DND-41 (cell line): ENCODE data around the gene BBS4.

Experiments
- ATAC-seq: fragments of 200-7000 bp; cut with Tn5 transposase; 3 replicates; pipeline ENCODE4 v1.9.1; 2021; ENCODE audit warnings: low read depth; ENCODE audit not compliant: insufficient read depth
- DNase-seq: peaks from one replicate; pipeline ENCODE4 v3.0.0-alpha.2; 2020
- H2AFZ ChIP-seq: 2 replicates; pipeline ENCODE4 v1.6.0; 2012; ENCODE audit warnings: low read depth, low read length
- H3K27ac ChIP-seq: 2 replicates; pipeline ENCODE4 v1.5.1; 2012; ENCODE audit warnings: low read length, inconsistent platforms
- H3K27me3 ChIP-seq: fragments of 200-600 bp; sonication (generic); 2 replicates; pipeline ENCODE4 v1.6.0; 2012; ENCODE audit warnings: low read length, mild to moderate bottlenecking, inconsistent platforms; ENCODE audit not compliant: insufficient read depth, poor library complexity
- H3K36me3 ChIP-seq: 2 replicates; pipeline ENCODE4 v1.5.1; 2012; ENCODE audit warnings: low read length, inconsistent platforms; ENCODE audit not compliant: insufficient read depth
- H3K4me1 ChIP-seq: 2 replicates; pipeline ENCODE4 v1.5.1; 2012; ENCODE audit warnings: mild to moderate bottlenecking, low read length; ENCODE audit not compliant: insufficient read depth
- H3K4me2 ChIP-seq: 2 replicates; pipeline ENCODE4 v1.6.0; 2012; ENCODE audit warnings: mild to moderate bottlenecking, moderate library complexity, low read length, inconsistent platforms; ENCODE audit not compliant: insufficient read depth
- H3K4me3 ChIP-seq, 2 experiments: fragments of 200-600 bp in 1 of 2; shearing (Covaris generic) in 1 of 2; 2 replicates each; pipeline ENCODE4 v1.5.1; 2012 to 2016; ENCODE audit warnings: inconsistent platforms in 2 of 2, low read length in 2 of 2, mild to moderate bottlenecking in 2 of 2, low read depth in 1 of 2, moderate library complexity in 1 of 2
- H3K79me2 ChIP-seq: 2 replicates; pipeline ENCODE4 v1.6.0; 2012; ENCODE audit warnings: low read length, inconsistent platforms; ENCODE audit not compliant: insufficient read depth
- H3K9ac ChIP-seq: 2 replicates; pipeline ENCODE4 v1.6.0; 2012; ENCODE audit warnings: low read depth, mild to moderate bottlenecking, inconsistent platforms, low read length, moderate library complexity
- H3K9me3 ChIP-seq: 2 replicates; pipeline ENCODE4 v1.5.1; 2012; ENCODE audit warnings: low read length, moderate library complexity, mild to moderate bottlenecking, inconsistent platforms; ENCODE audit not compliant: insufficient read depth, severe bottlenecking
- H4K20me1 ChIP-seq: 2 replicates; pipeline ENCODE4 v1.6.0; 2012; ENCODE audit warnings: low read length; ENCODE audit not compliant: insufficient read depth
- CTCF ChIP-seq: IDR thresholded peaks from 2 replicates; pipeline ENCODE4 v1.5.1; 2012; ENCODE audit warnings: borderline replicate concordance, low read length, moderate library complexity, mild to moderate bottlenecking; ENCODE audit not compliant: poor library complexity, severe bottlenecking; ENCODE audit errors: extremely low read depth
- EZH2 ChIP-seq: IDR thresholded peaks from 3 replicates; pipeline ENCODE4 v1.6.1; 2012; ENCODE audit warnings: borderline replicate concordance, low read depth, mild to moderate bottlenecking, moderate library complexity, low read length, inconsistent platforms; ENCODE audit not compliant: severe bottlenecking

The BBS4 gene

DNA sequence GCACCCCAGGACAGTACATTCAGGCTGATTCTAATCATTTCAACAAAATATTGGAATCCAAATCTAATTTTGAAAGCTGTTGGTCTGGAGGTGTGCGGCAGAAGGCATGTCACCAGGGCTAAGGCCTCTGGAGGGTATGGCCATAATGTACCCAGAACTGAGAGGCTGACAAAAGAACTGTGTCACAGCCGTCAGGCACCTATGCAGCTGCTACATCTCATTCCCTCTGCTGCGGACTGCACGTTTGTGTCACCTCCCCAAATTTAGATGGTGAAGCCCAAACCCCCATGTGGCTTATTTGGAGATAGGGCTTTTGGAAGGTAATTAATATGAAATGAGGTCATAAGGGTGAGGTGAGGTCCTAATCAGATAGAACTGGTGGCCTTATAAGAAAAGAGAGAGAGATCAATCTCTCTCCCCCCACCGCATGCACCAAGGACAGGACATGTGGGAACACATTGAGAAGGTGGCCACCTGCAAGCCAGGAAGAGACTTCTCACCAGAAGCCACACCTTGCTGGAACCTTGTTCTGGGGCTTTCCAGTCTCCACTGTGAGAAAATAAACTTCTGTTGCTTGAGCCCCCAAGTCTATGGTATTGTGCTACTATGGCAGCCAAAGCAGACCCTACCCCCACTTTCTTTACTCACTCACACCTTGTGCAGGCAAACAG, 74.7 kb downstream of the BBS4 start:
- Histone ChIP-seq H3K9me3 (no peaks in the 10 kb centered on the region), H3K9ac (no peak overlapping the region), H2AFZ (no peak overlapping the region), H3K4me2 (no peak overlapping the region), H3K4me3 (no peak overlapping the region), H3K79me2 (peaks cover 14% of the 10 kb centered on the region), H3K36me3 (peaks cover 72% of the 10 kb centered on the region), H3K4me1 (no peaks in the 10 kb centered on the region), H3K27me3 (no peaks in the 10 kb centered on the region), H3K27ac (no peak overlapping the region), H4K20me1 (no peaks in the 10 kb centered on the region; the same call in 1 of the 2 replicates)
- TF ChIP-seq EZH2 (no peak), CTCF (no peak)
- ATAC-seq (no peak), DNase-seq (no peak)

- Histone ChIP-seq H4K20me1 (no peaks in the 10 kb centered on the region; the same call in 1 of the 2 replicates), H3K36me3 (peaks cover 76% of the 10 kb centered on the region), H3K79me2 (peaks cover 35% of the 10 kb centered on the region), H3K9ac (no peak overlapping the region), H3K4me3 (no peak overlapping the region), H2AFZ (no peak overlapping the region), H3K9me3 (peaks cover 10% of the 10 kb centered on the region), H3K27ac (no peak overlapping the region), H3K4me1 (no peaks in the 10 kb centered on the region), H3K4me2 (no peak overlapping the region), H3K27me3 (no peaks in the 10 kb centered on the region)
- ATAC-seq (no peak), DNase-seq (no peak)
- TF ChIP-seq CTCF (no peak), EZH2 (no peak)
Measured at GRCh38 chr15:72764656-72765055, 78.6 kb downstream of the BBS4 start.

DNA sequence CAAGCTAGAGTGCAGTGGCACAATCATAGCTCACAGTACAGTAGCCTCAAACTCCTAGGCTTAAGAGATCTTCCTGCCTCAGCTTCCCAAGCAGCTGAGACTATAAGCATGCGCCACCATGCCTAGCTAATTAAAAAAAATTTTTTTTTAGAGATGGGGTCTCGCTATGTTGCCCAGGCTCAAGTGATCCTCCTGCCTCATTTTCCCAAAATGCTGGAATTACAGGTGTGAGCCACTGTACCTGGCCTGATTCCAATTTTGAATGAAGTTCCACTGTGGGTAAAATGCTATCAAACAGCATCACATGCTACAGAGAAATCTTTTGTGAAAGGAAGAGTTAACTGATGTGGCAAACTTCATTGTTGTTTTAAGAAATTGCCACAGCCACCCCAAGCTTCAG, 80.0 kb downstream of the BBS4 start:
- Histone ChIP-seq H2AFZ (no peak overlapping the region), H3K9ac (no peak overlapping the region), H3K36me3 (peaks cover 75% of the 10 kb centered on the region), H3K27ac (no peak overlapping the region), H3K9me3 (peaks cover 10% of the 10 kb centered on the region), H3K79me2 (peaks cover 35% of the 10 kb centered on the region), H3K4me2 (no peak overlapping the region), H3K4me1 (no peaks in the 10 kb centered on the region), H3K4me3 (no peak overlapping the region), H4K20me1 (no peaks in the 10 kb centered on the region; the same call in 1 of the 2 replicates), H3K27me3 (no peaks in the 10 kb centered on the region)
- ATAC-seq: no peak
- TF ChIP-seq EZH2: no peak
- no peak for TF ChIP-seq CTCF
- no peak for DNase-seq

DNA sequence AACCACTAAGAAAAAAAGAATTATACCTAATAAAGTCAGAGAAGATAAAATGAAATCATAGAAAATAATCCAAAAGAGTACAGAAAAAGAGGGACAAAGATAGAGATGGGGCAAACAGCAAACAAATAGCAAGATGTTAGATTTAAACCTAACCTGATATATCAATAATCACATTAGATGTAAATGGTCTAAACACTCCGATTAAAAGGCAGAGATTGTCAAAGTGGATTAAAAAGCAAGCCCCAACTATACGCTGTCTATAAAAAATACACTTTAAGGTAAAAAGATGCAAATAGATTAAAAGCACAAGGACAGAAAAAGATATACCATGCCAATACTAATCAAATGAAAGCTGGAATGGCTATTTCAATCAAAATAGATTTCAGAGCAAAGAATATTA, 80.8 kb downstream of the BBS4 start:
- no peaks in the 10 kb centered on the region; the same call in 1 of the 2 replicates for H4K20me1 ChIP-seq
- H3K4me3 ChIP-seq: no peak overlapping the region
- peaks cover 81% of the 10 kb centered on the region for H3K36me3 ChIP-seq
- no peak for DNase-seq
- H3K79me2 ChIP-seq: peaks cover 35% of the 10 kb centered on the region
- H3K9me3 ChIP-seq: peaks cover 10% of the 10 kb centered on the region
- no peak overlapping the region for H3K4me2 ChIP-seq
- H3K9ac ChIP-seq: no peak overlapping the region
- no peaks in the 10 kb centered on the region for H3K27me3 ChIP-seq
- no peak for TF ChIP-seq CTCF
- TF ChIP-seq EZH2: no peak
- H2AFZ ChIP-seq: no peak overlapping the region
- no peaks in the 10 kb centered on the region for H3K4me1 ChIP-seq
- no peak overlapping the region for H3K27ac ChIP-seq
- no peak for ATAC-seq
